ENCODE measurements around the gene SKIC3.
A peak's percentile ranks its signal among the peaks of the same experiment; 100 is the strongest.

The SKIC3 gene

GRCh38 chr5:95554647-95555548, at the start of gene SKIC3, which contains the start of gene ARSK:
Gene SKIC3, minus strand, starts transcription at chr5:95554977. Its CDS starts 7,827 bp downstream, at chr5:95547150.
Gene ARSK, plus strand, starts transcription at chr5:95555101. Its CDS starts 178 bp downstream, at chr5:95555279.
- peak; percentile 94 to 98 for DNase-seq

- DNase-seq, result no peak
Observed at GRCh38 chr5:95600557-95600956, 45.8 kb upstream of the SKIC3 start.

- no peak for DNase-seq
Observed at GRCh38 chr5:95599252-95599651, 44.5 kb upstream of the SKIC3 start.

- DNase-seq, result no peak
Observed at GRCh38 chr5:95595289-95595931, 40.6 kb upstream of the SKIC3 start.

GRCh38 chr5:95591490-95591901, 36.7 kb upstream of the SKIC3 start:
- no peak for DNase-seq

- DNase-seq, result no peak
Observed at GRCh38 chr5:95590880-95591279, 36.1 kb upstream of the SKIC3 start.

GRCh38 chr5:95583992-95584391, 29.2 kb upstream of the SKIC3 start:
- DNase-seq, result no peak

GRCh38 chr5:95581576-95581975, 26.8 kb upstream of the SKIC3 start:
- DNase-seq, result no peak

GRCh38 chr5:95572016-95572415, 17.2 kb upstream of the SKIC3 start:
- no peak for DNase-seq

GRCh38 chr5:95565280-95565920, 10.6 kb upstream of the SKIC3 start:
- DNase-seq, result no peak

GRCh38 chr5:95564450-95564849, 9.7 kb upstream of the SKIC3 start:
- peak in 1 of 2 experiments; percentile 77 for DNase-seq

GRCh38 chr5:95563367-95563766, 8.6 kb upstream of the SKIC3 start:
- no peak for DNase-seq

- DNase-seq, result no peak
Observed at GRCh38 chr5:95562282-95562681, 7.5 kb upstream of the SKIC3 start.

- DNase-seq, result no peak
Observed at GRCh38 chr5:95557841-95558240, 3.1 kb upstream of the SKIC3 start.

- DNase-seq, result no peak
Observed at GRCh38 chr5:95555553-95555952, 776 bp upstream of the SKIC3 start.

- DNase-seq, result no peak
Observed at GRCh38 chr5:95554331-95554646, 488 bp downstream of the SKIC3 start.

- no peak for DNase-seq
Observed at GRCh38 chr5:95549030-95549429, 5.7 kb downstream of the SKIC3 start.

GRCh38 chr5:95543017-95543705, 11.6 kb downstream of the SKIC3 start:
- DNase-seq, result no peak

- DNase-seq, result no peak
Observed at GRCh38 chr5:95537501-95537900, 17.3 kb downstream of the SKIC3 start.

GRCh38 chr5:95533761-95534160, 21.0 kb downstream of the SKIC3 start:
- no peak for DNase-seq

GRCh38 chr5:95533106-95533505, 21.7 kb downstream of the SKIC3 start:
- DNase-seq, result no peak

GRCh38 chr5:95532415-95532814, 22.4 kb downstream of the SKIC3 start:
- no peak for DNase-seq

GRCh38 chr5:95531491-95531890, 23.3 kb downstream of the SKIC3 start:
- no peak for DNase-seq
